CD4-positive, alpha-beta T cell treated with Interferon gamma for 1 hour (primary cell): ENCODE results near the gene TMEM95.
"Not testable (repeated sequence)": the region's sequence is repeated elsewhere in the genome, so short reads cannot be mapped to it uniquely, and the experiment has no call there.

Experiments used
- DNase-seq: peaks from one replicate; pipeline ENCODE4 v3.0.0-alpha.2; 2020

The TMEM95 gene

DNA sequence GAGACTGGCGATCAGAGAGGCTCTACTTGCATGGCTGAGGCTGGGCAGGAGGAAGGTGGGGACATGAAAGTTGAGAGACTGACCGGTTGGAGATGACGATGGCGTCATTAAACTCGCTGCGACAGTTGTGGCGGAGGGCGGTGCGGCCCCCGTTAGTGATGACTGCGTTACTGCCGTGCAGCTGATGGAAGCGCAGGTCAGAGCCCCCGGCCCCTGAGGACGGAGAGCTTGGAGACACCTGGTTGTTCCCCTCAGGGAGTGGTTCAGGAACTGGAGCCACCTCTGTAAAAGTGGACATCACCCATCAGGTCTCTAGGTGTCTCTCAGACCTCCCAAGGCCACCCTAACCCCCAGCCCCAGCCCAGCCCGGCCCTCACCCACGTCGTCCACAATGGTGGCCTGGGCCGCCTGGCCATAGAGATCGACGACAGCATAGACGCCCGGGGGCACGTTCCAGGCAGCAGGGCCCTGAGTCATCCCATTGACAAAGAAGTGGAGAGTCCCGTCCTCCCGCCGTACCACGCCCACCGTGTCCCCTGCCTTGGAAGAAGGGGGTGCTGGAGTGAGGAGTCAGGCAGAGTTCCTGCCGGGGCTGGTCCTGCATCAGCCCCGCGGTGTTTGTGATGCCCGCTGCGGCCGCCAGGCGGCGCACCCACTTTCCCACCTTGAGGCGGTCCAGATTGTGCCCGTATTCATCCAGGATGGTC is 31.1 kb upstream of the TMEM95 start:
- DNase-seq, result peak; percentile 50

DNA sequence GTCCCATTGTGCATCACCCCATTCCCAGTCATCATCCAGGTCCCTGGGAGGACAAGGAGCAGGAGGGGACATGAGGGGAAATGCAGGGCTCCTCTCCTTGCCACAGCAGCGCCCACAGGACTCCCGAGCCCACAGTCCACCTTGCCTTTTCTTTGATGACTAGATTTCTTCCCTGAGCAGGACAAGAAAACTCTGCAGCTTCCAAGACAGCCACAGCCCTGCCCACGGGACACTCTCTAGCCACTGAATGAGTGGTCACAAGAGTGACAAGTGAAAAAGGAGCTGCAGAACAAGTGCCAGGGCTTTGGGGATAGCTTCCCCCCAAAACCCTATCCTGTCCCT is 30.5 kb upstream of the TMEM95 start:
- DNase-seq, result no peak

DNA sequence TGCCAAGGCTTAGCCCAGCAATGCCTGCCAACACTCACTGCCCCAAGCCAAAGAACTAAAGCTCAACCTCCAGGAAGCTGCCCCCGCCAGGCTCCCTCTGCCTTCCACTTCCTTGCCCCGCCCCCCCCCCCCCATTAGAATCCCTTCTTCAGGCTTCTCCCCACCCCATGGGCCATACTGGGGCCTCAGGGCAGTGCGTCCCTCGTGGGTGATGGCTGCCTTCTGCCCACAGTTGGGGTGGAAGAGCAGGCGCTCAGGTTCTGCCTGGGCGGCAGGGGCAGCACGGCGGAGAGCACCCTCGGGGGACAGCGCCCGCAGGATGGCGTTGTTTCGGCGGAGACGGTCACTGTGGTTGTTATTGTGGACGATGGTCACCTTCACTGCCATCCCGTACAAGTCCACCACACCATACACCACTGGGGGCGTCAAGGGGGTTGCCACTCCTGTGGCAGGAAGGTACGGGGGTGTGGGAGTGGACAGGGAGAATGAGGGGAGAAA is 29.9 kb upstream of the TMEM95 start:
- DNase-seq, result no peak

GRCh38 chr17:7326186-7326585 is 28.8 kb upstream of the TMEM95 start:
- no peak for DNase-seq

DNA sequence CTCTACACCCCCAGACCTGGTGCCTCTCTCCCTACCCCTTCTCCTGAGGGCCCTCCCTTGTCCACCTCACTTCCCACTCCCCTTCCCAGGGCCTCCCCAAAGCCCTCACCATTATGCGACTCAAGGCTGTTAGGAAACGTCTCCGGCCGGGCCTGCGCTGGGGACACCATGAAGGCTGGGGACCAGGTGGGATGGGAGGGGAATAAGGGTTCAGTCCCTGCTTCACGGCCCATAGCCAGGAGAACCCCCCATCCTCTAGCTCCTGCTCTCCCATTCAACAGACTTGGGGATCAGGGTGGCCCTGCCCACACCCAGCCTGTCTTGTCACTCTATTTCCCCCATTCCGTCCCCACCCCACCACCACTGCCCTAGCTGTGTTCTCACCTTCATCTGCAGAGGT is 27.9 kb upstream of the TMEM95 start:
- DNase-seq, result no peak

GRCh38 chr17:7327501-7327900 is 27.5 kb upstream of the TMEM95 start:
- DNase-seq, result no peak

DNA sequence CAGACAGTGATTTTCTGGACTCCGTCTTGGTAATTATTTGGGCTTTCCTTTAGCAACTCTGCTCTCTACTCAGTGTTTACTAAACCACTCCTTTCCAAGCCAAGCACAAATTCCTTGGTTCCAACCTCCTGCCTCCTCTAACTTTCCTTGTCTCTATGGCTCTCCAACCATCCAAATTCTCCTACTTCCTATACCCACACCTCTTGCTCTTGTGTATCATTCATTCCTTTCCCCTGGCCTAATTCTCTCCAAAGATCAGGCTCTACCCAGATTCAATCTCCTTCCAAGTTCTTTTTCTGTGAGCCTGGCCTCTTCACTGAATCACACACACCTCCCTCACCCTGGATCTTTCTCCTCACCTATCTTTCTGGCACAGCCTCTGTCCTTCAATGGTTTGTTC is 26.9 kb upstream of the TMEM95 start:
- DNase-seq, result no peak

GRCh38 chr17:7328840-7329373 is 26.0 kb upstream of the TMEM95 start, which contains the start of gene NEURL4:
NEURL4 (minus strand) TSS chr17:7329335; CDS start chr17:7329312, 23 bp downstream.
- DNase-seq, result peak; percentile 22

- DNase-seq, result peak; percentile 97
These were observed 25.5 kb upstream of the TMEM95 start for GRCh38 chr17:7329374-7329996.

DNA sequence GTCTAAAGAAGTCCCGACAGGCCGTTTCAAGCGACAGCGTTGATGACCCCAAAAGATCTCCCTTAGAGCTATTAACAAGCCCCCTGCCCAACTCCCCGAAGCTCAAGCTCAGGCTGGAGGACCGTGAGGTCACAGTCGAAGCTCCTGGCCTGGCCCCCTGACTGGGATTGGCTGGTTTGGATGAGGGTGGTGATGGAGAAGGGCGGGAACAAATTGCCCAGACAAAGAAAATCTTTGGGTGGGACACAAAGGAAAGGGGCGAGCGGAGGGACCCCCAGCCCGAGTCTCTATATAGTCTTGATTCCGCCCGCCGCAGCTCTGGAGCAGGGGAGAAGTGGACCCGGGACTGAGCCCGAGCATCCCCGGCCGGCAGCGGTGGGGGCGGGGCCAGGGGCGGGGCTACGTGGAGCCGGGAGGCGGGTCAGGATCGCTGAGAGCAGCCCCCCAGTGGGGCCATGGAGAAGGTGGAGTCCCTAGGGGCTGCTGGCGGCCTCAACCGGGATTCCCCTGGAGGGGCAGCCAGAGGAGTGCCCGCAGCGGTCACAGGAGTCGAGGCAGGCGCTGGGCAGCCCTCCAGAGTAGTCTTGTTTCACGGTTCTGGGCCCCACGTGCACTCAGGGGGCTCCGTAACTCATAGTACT is 24.8 kb upstream of the TMEM95 start:
- peak; percentile 79 for DNase-seq

DNA sequence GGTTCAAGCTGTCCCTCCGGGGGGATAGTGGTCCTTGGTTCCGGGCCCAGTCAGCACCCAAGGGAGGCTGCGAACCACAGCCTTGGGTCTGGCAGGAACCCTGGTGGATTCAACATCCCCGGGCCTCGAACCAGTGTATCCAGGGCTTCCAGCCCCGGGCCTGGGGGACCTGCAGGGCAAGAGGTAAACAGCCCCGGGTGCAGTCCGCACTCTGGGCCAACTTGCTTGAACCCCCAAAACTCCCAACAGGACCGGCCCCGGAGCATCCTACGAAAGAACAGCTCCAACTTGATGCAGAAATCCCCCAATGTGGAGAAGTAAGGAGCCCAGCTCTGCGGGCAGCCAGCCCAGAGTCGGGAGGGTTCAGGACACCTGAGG is 24.3 kb upstream of the TMEM95 start:
- DNase-seq, result no peak

GRCh38 chr17:7332111-7332510 is 22.8 kb upstream of the TMEM95 start:
- no peak for DNase-seq

- peak; percentile 56 for DNase-seq
These were observed 22.3 kb upstream of the TMEM95 start for GRCh38 chr17:7332600-7333069.

GRCh38 chr17:7334938-7335538 is 19.9 kb upstream of the TMEM95 start:
- no peak for DNase-seq

DNA sequence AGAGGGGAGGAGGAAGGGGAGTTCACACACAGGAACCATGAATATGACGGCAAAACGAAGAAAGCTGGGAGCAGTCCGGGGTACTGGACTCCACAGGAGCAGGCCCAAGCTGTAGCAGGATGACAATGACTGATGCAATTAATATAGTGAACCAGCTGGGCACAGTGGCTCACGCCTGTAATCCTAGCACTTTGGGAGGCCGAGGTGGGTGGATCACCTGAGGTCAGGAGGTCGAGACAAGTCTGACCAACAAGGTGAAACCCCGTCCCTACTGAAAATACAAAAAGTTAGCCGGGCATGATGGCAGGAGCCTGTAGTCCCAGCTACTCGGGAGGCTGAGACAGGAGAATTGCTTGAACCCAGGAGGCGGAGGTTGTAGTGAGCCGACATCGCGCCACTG is 19.2 kb upstream of the TMEM95 start:
- not testable (repeated sequence) for DNase-seq

DNA sequence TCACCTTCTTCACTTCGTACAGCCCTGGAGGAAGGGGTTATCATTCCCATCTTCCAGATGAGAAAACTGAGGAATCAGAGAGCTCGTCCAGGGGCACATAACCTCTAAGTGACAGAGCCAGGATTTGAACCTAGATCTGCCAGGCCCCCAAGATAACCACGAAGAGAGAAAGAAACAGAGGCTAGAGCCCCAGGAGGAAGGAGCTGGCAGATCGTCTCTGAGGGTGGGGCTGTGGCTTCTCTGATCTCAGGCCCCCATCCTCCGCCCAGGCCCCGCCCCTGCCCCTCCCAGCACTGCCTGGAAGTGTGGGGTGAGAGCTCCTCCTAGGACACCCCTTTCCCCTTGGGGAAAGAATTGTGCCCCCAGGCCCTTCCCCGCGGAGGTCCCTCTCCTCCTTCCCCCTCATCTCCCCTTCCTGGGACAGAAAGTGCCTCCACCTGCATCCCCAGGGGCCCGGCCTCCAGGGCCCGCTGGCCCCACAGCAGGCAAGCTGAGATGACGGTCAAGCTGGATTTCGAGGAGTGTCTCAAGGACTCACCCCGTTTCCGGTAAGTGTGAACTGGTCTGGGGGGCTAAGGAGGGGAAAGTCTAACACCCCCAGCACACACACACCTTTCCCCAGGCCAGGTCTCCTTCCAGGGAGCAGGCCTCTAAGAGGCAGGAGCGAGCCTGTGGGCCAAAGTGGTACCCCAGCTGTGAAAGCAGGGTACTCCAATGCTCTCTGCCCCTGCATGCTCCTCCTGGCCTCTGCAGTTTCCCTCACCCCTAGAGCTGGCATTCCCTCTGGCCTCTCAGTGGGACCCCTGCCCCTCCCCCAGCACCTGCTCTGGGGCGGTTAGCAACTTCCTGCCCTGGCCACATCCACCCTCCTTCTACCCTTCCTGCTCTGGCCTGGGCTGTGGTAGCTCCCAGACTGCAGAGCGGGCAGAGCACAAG is 18.4 kb upstream of the TMEM95 start, which contains the start of gene ACAP1:
Gene ACAP1 (plus strand): TSS at position 290 of the 936 bp plus-strand sequence. CDS start 206 bp downstream, at position 496.
- DNase-seq, result peak; percentile 82

DNA sequence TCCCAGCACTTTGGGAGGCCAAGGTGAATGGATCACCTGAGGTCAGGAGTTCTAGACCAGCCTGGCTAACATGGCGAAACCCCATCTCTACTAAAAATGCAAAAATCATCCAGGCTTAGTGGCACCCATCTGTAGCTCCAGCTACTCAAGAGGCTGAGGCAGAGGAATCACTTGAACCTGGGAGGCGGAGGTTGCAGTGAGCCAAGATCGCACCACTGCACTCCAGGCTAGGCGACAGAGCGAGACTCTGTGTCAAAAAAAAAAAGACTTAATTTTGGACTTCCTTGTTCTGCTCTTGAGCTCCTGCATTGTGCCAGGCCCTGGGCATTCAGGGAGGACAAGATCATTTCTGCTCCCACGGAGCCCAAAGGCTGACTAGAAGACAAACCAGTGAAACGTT is 17.4 kb upstream of the TMEM95 start:
- DNase-seq, result not testable (repeated sequence)

GRCh38 chr17:7340179-7340578 is 14.8 kb upstream of the TMEM95 start:
- DNase-seq, result no peak

DNA sequence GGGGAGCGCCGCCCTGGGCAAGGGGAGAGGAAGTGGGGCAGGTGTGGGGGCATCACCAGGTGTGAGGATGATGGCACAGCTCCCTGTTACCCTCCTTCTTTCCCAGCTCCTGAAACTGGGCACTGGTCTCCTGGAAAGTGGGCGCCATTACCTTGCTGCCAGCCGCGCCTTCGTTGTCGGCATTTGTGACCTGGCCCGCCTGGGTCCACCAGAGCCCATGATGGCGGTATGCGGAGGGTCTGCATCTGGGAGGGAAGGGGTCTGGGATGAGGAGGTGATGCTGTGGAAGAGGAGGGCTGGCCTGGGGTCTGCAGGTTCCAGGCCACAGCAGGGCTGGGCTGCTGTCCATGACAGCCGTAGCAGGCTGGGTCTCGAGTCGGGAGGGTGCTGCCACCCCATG is 13.1 kb upstream of the TMEM95 start:
- DNase-seq, result no peak

GRCh38 chr17:7343250-7343649 is 11.7 kb upstream of the TMEM95 start:
- DNase-seq, result no peak

DNA sequence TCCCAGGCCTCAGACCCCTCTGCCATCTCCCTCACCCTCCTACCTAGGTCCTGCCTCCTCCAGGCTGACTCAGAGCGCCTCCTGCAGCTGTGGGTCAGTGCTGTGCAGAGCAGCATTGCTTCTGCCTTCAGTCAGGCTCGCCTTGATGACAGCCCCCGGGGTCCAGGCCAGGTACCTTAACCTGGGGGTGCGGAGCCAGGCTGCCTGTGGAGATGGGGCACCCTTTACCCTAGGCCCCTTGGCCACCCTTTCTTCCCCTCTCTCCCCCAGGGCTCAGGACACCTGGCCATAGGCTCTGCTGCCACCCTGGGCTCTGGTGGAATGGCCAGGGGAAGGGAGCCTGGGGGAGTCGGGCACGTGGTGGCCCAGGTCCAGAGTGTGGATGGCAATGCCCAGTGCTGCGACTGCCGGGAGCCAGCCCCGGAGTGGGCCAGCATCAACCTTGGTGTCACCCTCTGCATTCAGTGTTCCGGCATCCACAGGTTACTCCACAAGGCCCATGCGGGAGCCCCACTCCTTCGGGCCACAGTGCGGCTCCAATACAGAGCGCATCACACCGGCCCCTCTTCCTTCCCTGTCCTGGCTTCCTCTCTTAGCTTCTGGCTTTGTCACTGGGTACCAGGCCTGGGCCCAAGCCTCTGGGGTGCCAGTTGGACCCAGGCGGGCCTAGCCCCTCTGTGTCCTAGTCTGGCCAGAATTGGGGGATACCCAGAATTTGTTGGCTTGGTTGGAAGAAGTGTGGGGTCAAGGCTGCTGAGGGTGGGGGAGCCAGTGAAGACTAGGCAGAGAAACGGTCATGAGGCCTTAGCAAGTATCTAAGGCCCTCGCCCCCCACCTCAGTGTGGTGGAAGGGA is 8.0 kb upstream of the TMEM95 start:
- no peak for DNase-seq
